Breast epithelium (tissue), 4 donors: ENCODE results near the gene COLGALT1. TPM values are rescaled to one million over a fixed set of nuclear protein-coding genes. Genes with fewer than 3 reads are reported as not detected.
"Not testable (repeated sequence)": the region's sequence is repeated elsewhere in the genome, so short reads cannot be mapped to it uniquely, and the experiment has no call there.

Experiments used
- DNase-seq, 2 donors: peaks; one replicate each; pipeline ENCODE4 v3.0.0-alpha.2; 2019; ENCODE audit warnings: low spot score in 2 of 2
- H3K27ac ChIP-seq, 2 donors: fragments of 200-600 bp; sonication (generic) in 1 of 2; one replicate each; pipeline ENCODE4 v1.5.1; 2016 to 2019; ENCODE audit warnings: mild to moderate bottlenecking in 1 of 2
- H3K27me3 ChIP-seq, 2 donors: fragments of 200-600 bp; sonication (generic) in 1 of 2; one replicate each; pipeline versions ENCODE4 v1.5.1 to v1.6.0; 2017 to 2019; ENCODE audit warnings: control low read depth in 1 of 2, mild to moderate bottlenecking in 1 of 2
- H3K36me3 ChIP-seq: fragments of 200-600 bp; one replicate; pipeline ENCODE4 v1.5.1; 2019
- H3K4me1 ChIP-seq, 2 donors: fragments of 200-600 bp; sonication (generic); one replicate each; pipeline ENCODE4 v1.5.1; 2016 to 2019; ENCODE audit warnings: control low read depth in 1 of 2
- H3K4me3 ChIP-seq, 3 donors: fragments of 200-600 bp; sonication (generic); 1 replicate in 2 of 3; 2 replicates in 1 of 3; pipeline ENCODE4 v1.5.1; 2016 to 2019; ENCODE audit warnings: mild to moderate bottlenecking in 3 of 3, moderate library complexity in 2 of 3
- H3K9me3 ChIP-seq, 2 donors: fragments of 200-600 bp; sonication (generic) in 1 of 2; one replicate each; pipeline ENCODE4 v1.5.1; 2016 to 2019; ENCODE audit warnings: control low read depth in 1 of 2
- POLR2A ChIP-seq: fragments of 450-650 bp; IDR thresholded peaks from one replicate; pipeline ENCODE4 v1.6.1; 2016; ENCODE audit warnings: antibody characterized with exemption, mild to moderate bottlenecking, moderate library complexity
- POLR2AphosphoS5 ChIP-seq, 3 donors: sonication (generic); formaldehyde crosslinking; IDR thresholded peaks; one replicate each; pipeline ENCODE4 v1.6.1; 2017; ENCODE audit warnings: antibody characterized with exemption in 3 of 3
- intact Hi-C: fragments of 100-400 bp; cut with DNase I; formaldehyde crosslinking; loops from one replicate; pipeline ENCODE4 v1.15.1; 2023; ENCODE audit warnings: low total_unique reads
- total RNA-seq, 3 donors: library from RNA; depleted of rRNA; stranded (reverse); fragments of >200 nt; gene quantifications; one replicate each; pipeline ENCODE4 v1.1.0, GENCODE V29; 2016
- TF ChIP-seq, protein P1 (sequence below), 3 donors: fragments of 450-650 bp; IDR thresholded peaks; one replicate each; pipeline ENCODE4 v1.5.1; 2016 to 2017; ENCODE audit warnings: antibody characterized with exemption in 3 of 3, mild to moderate bottlenecking in 3 of 3, moderate library complexity in 3 of 3

The COLGALT1 gene
- total RNA-seq, 3 donors from 2014 or later: 45.1 to 99.9 (median 57.0) TPM

DNA sequence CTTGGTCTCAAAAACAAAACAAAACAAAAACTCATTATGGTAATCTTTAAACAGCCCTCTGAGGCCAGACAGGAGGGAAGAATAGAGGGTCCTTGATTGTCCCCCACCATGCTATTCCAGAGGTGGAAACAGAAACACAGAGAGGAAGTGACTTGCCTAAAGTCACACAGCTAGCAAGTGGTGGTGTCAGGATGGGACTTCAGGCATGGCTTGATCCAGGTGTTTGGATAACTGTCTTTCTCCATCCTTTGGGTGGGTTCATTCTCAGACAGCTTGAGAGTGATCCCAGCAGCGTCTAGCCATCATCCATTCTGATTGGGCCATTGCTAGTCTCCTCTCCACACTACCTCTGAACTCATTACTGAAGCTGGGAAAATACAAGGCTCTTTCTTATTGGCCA, 12.5 kb downstream of the COLGALT1 start:
- H3K4me1 ChIP-seq: no peaks in the 10 kb centered on the region
- DNase-seq: no peak
- H3K9me3 ChIP-seq: no peaks in the 10 kb centered on the region
- no peak overlapping the region for H3K27ac ChIP-seq
- intact Hi-C loops: no loop called here
- H3K36me3 ChIP-seq: no peaks in the 10 kb centered on the region
- TF ChIP-seq, protein P1, sequence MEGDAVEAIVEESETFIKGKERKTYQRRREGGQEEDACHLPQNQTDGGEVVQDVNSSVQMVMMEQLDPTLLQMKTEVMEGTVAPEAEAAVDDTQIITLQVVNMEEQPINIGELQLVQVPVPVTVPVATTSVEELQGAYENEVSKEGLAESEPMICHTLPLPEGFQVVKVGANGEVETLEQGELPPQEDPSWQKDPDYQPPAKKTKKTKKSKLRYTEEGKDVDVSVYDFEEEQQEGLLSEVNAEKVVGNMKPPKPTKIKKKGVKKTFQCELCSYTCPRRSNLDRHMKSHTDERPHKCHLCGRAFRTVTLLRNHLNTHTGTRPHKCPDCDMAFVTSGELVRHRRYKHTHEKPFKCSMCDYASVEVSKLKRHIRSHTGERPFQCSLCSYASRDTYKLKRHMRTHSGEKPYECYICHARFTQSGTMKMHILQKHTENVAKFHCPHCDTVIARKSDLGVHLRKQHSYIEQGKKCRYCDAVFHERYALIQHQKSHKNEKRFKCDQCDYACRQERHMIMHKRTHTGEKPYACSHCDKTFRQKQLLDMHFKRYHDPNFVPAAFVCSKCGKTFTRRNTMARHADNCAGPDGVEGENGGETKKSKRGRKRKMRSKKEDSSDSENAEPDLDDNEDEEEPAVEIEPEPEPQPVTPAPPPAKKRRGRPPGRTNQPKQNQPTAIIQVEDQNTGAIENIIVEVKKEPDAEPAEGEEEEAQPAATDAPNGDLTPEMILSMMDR (IDR thresholded peaks at IDR 0.05): no peak
- TF ChIP-seq POLR2AphosphoS5 (IDR thresholded peaks at IDR 0.05): no peak
- no peak for TF ChIP-seq POLR2A
- H3K27me3 ChIP-seq: no peaks in the 10 kb centered on the region
- no peak overlapping the region for H3K4me3 ChIP-seq

DNA sequence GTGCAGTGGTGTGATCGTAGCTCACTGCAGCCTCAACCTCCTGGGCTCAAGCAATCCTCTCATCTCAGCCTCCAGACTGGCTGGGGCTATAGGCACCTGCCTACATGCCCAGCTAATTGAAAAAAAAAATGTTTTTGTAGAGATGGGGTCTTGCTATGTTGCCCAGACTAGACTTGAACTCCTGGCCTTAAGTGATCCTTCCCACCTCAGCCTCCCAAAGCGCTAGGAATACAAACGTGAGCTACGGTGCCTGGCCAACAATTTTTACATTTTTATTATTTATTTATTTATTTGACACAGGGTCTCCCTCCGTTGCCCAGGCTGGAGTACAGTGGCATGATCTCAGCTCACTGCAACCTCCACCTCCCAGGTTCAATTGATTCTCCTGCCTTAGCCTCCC, 14.8 kb downstream of the COLGALT1 start:
- DNase-seq, H3K27ac ChIP-seq, H3K9me3 ChIP-seq, H3K27me3 ChIP-seq, H3K4me1 ChIP-seq, H3K36me3 ChIP-seq, H3K4me3 ChIP-seq: not testable (repeated sequence)
- intact Hi-C loops: loop anchor here (10.0 kb wide), 1 partner anchor 105 kb away; the partner anchor contains the start of gene NXNL1

DNA sequence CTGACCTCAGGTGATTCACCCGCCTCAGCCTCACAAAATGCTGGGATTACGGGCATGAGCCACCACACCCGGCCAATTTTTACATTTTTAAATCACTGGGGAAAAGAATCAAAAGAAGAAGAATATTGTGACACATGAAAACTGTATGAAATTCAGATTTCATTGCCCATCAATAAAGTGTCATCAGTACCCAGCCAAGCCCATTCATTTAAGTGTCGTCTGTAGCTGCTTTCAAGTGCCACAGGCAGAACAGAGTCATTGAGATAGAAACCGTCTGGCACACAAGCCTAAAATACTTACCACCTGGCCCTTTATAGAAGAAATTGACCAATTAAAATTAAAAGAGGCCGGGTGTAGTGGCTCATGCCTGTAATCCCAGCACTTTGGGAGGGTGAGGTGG, 15.3 kb downstream of the COLGALT1 start:
- intact Hi-C loops: loop anchor here (10.0 kb wide), 1 partner anchor 106 kb away; the partner anchor contains the start of gene NXNL1
- TF ChIP-seq POLR2A: no peak
- TF ChIP-seq, protein P1 (IDR thresholded peaks at IDR 0.05): no peak
- TF ChIP-seq POLR2AphosphoS5 (IDR thresholded peaks at IDR 0.05): no peak
- no peak overlapping the region for H3K27ac ChIP-seq
- no peaks in the 10 kb centered on the region for H3K36me3 ChIP-seq
- no peaks in the 10 kb centered on the region for H3K4me1 ChIP-seq
- no peaks in the 10 kb centered on the region for H3K9me3 ChIP-seq
- H3K27me3 ChIP-seq: no peaks in the 10 kb centered on the region
- no peak overlapping the region for H3K4me3 ChIP-seq
- no peak for DNase-seq

DNA sequence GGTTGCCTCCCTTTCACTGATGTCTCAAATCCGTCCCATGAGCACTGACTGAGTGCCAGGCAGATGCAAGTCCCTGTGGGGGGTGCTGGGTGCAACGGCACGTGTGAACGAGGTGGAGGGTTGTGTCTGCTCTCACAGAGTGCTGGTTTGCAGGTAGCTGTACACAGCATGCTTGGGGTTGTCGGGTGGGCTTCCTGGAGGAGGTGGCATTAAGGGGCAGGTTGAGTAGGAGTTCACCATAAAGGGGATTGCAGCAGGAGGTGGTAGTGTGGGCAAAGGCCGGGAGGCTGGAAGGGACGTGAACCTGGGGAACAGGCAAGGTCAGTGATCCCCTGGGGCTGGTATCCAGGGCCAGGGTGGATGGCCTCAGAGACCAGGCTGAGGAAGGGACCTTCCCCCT, 17.2 kb downstream of the COLGALT1 start:
- Histone ChIP-seq H3K9me3 (no peaks in the 10 kb centered on the region), H3K36me3 (no peaks in the 10 kb centered on the region), H3K27ac (no peak overlapping the region), H3K4me3 (no peak overlapping the region), H3K27me3 (no peaks in the 10 kb centered on the region), H3K4me1 (no peaks in the 10 kb centered on the region)
- intact Hi-C loops: loop anchor here (10.0 kb wide), 1 partner anchor 108 kb away; the partner anchor contains the start of gene NXNL1
- DNase-seq: no peak
- TF ChIP-seq POLR2AphosphoS5 (IDR thresholded peaks at IDR 0.05) (no peak), POLR2A (no peak)
- TF ChIP-seq, protein P1 (IDR thresholded peaks at IDR 0.05): no peak

DNA sequence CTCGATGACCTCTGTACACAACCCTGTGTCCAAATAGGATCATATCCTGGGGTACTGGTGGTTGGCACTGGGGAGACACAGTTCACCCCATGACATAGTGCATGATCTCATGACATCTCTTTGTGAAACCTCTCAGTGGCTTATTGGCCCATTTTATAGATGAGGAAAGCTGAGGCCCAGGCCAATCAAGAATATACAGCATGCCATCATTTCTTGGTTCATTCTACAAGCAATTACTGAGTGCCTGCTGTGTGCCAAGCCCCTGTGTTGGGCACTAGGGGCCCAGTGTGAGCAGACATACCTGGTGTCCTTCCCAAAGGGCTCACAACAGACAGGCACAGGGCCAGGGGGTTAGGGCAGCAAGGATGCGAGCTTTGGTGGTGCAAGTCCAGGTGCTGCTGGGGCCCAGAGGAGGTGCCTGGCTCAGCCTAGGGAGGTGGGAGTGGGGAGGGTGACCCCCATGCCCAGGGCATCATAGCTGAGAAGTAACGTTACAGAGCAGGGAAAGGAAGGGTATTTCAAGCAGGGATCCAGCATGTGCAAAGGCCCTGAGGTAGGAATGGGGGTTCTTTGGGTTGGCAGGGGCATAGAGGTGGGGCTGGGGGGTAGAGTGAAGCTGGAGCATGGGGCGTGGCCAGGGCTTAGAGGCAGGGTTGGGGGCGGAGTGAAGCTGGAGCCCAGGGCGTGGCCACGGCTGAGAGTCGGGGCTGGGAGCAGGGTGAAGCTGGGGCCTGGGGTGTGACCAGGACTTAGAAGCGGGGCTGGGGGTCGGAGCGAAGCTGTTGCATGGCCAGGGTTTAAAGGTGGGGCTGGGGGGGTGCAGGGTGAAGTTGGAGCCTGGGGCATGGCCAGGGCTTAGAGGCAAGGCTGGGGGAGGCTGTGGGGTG, 20.7 kb downstream of the COLGALT1 start:
- Histone ChIP-seq H3K9me3 (no peaks in the 10 kb centered on the region), H3K4me1 (no peaks in the 10 kb centered on the region), H3K27ac (no peak overlapping the region), H3K27me3 (no peaks in the 10 kb centered on the region), H3K4me3 (no peak overlapping the region), H3K36me3 (no peaks in the 10 kb centered on the region)
- DNase-seq: no peak
- intact Hi-C loops: loop anchor here (10.0 kb wide), 1 partner anchor 111 kb away; the partner anchor contains the start of gene NXNL1
- TF ChIP-seq, protein P1 (IDR thresholded peaks at IDR 0.05): no peak
- TF ChIP-seq POLR2A: no peak
